Mesenteric fat pad (tissue), 1 donor: ENCODE results near the gene CYB5R3. TPM values are rescaled to one million over a fixed set of nuclear protein-coding genes. Genes with fewer than 3 reads are reported as not detected.
"Not testable (repeated sequence)": the region's sequence is repeated elsewhere in the genome, so short reads cannot be mapped to it uniquely, and the experiment has no call there.

ENCODE experiments used
- DNase-seq: peaks from one replicate; pipeline ENCODE4 v3.0.0-alpha.2; 2020; ENCODE audit warnings: low spot score
- total RNA-seq: library from RNA; stranded (reverse); fragmentation: NEBNext Ultra II Directional; extraction: Animal tissue kit (Norgen Biotek cat#: 25700); gene quantifications from one replicate; pipeline ENCODE4 v1.2.1, GENCODE V29; 2021
- donor health status: DM: yes; HTN: yes; CAD: no.

The CYB5R3 gene
- total RNA-seq, 1 donor from 2014 or later: 490 TPM

DNA sequence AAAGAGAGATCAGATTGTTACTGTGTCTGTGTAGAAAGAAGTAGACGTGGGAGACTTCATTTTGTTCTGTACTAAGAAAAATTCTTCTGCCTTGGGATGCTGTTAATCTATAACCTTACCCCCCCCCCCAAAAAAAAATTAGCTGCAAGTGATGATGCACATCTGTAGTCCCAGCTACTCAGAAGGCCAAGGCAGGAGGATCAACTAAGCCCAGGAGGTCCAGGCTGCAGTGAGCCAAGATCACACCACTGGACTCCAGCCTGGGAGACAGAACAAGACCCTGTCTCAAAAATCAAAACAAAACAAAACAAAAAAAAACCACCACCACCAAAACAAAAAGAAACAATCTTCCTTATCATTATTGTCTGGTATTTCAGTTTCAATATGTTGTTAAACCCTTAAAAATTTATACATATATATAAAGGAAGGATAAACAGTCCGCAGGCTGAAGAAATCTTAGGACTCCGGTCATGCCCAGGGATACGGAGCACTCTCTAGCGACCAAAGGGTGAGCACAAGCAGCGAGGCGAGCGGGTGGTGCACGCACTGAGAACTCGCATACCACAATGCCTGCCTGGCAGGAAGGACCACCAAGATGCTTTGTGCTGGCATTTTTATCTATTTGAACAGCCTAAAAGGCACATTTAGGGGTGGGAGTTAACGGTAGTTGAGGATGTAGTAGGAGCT lies 40.9 kb downstream of the CYB5R3 start:
- no peak for DNase-seq

DNA sequence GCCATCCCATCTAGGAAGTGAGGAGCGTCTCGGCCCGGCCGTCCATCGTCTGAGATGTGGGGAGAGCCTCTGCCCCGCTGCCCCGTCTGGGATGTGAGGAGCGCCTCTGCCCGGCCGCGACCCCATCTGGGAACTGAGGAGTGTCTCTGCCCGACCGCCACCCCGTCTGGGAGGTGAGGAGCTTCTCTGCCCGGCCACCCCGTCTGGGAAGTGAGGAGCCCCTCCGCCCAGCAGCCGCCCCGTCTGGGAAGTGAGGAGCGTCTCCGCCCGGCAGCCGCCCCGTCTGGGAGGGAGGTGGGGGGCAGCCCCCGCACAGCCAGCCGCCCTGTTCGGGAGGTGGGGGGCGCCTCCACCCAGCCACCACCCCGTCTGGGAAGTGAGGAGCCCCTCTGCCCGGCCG lies 41.6 kb downstream of the CYB5R3 start:
- not testable (repeated sequence) for DNase-seq

DNA sequence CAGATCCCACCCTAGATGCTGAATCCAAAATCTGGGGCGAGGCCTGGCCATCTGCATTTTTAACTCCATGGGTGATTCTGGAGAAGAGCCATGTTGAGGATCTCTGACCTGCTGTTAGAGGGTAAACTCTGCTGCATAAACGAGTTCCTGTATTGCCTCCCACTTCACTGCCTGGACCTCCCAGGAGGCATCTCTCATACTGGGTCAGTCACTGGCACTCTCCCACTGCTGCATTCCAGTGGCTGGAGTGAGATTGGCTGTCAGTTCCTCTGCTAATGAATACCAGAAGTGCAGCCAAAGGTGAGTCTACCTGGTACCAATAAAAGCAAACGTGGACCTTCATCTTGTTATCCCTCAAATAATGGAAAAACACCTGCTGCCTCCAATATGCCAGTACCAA lies 44.8 kb downstream of the CYB5R3 start:
- DNase-seq: no peak

- no peak for DNase-seq
Observed at GRCh38 chr22:42603427-42603826, 45.8 kb downstream of the CYB5R3 start.

- DNase-seq: no peak
Observed at GRCh38 chr22:42602470-42602869, 46.7 kb downstream of the CYB5R3 start.

DNA sequence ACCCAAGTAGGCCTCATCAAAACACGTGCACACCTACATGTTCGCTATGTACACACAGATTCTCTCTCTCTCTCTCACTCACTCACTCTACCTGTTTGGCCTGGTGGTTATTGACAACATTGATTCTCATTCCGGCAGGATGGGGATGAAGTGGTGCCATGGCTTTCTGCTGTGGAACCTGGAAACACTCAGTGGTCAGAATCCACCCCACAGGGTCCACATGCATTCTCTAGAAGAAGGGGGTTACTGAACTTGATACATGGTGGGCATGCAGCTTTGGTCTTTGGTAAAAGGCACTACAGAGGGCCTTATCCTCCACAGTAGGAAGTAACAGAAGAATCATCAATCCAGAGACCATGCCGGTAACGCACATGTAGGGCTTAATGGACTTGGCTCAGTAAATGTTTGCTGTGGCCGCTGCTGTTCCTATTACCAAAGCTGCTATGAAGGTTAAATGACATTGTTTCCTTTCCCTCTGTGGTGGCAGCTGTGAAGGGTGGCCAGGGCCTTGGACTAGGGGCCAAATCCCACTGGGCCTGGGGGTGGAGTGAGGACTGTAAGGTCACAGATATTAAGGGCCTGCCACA lies 47.2 kb downstream of the CYB5R3 start:
- DNase-seq: no peak

DNA sequence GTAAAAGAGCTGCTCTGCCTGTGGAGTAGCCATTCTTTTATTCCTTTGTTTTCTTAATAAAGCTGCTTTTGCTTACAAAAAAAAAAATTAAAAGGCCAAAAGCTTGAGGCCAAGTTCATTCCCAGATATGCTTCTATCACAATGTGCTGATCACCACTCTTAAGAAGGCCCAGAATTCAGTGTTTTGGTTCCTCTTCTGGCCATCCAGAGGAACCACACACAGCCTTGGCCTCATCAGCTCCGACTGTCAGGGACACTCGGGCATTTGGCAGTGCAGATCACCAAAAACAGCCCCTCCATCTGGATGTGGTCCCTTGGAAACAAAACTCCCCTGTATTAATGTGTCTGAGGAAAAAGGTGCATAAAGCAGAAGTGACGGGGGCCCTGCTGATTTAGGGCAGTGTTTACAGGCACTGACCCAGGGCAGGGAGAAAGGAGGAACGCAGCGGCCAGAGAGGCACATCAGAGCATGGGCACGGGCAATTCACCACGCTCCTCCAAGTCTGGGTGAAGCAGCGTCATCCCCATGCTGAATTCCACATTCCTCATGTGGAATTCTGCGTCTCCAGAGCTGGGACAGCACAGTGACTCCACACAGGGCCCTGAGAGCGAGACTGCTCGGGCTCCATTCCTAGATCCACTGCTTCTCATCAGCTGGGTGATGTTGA lies 52.2 kb downstream of the CYB5R3 start:
- DNase-seq: no peak

GRCh38 chr22:42596336-42596735 lies 52.9 kb downstream of the CYB5R3 start:
- DNase-seq: no peak

DNA sequence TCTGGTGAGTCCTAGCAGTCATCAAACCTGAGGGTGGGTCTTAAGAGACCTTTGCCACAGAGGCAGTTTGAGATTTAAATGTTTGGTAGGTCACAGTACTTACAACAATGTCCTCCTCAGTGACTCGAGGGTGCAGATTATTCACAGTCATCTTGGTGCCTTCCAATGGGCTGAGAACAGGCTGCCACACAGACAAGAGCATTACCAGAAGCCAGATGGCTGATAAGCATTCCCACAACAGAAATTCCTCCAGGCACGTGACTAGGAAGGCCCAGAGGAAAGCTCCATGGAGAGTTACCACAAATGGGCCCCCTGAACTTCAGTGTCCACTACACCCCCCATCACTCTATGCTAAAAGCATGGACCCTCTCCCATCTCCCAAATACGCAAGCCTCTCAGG lies 53.8 kb downstream of the CYB5R3 start:
- no peak for DNase-seq

- no peak for DNase-seq
Observed at GRCh38 chr22:42591987-42592386, 57.2 kb downstream of the CYB5R3 start.

DNA sequence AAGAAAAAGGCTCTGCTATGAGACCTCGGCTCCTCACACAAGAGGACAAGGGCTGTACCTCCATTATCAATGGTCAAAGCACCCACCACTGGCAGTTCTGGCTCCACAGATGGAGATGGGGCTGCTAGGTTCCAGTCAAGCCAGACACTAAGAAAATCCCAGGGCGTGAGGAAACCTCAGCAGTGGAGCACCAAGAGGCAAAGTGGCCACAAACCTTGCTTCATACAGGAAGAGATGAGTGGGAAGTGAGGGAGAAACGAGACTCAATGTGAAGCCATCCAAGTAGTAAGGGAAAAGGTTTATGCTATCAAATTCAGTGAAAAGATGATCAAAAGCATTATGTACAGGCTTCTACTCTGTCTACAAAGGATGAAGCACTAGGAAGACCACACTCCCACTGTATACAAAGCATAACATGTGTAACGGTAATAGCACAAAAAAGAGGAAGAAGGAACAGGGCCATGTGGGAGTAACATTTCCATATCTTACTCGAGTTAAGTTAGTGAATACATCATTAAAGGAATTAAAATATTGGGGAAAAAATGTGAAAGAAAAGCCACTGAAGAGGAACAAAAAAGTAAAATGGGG lies 61.5 kb downstream of the CYB5R3 start:
- no peak for DNase-seq

DNA sequence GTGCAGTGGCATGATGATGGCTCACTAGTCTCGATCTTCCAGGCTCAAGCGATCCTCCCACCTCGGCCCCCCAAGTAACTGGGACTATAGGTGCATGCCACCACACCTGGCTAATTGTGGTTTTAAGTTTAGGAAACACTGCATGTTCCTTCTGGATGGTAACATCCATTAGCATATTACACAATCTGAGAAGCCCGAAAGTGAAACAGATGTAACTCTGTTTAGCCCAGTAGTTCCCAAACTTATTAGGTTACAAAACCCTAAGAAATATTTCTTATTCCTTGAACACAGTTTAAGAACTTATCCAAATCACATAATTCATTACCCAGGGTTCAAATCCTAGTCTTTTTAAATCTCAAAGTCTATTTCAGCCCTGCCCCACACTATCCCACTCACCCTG lies 62.8 kb downstream of the CYB5R3 start:
- no peak for DNase-seq

DNA sequence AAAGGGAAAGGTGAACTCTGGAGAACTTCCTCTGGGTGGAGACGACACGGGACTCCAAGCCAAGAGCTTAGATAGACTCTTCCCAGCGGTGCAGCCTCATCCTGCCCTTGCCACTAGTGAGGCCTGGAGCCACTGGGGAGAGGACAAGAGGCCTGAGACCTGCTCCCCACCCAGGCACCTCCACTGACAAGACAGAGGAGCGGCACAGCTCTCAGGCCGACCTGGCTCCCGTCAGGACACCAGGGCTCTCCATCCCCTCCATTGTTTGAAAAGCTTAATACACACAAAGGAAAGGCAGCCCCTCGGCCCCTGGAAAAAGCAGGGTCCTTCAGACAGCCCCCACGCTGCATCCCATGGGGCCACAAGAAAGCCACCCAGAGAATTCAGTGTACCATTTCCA lies 64.1 kb downstream of the CYB5R3 start:
- DNase-seq: no peak

- no peak for DNase-seq
Observed at GRCh38 chr22:42584364-42584940, 64.7 kb downstream of the CYB5R3 start.

DNA sequence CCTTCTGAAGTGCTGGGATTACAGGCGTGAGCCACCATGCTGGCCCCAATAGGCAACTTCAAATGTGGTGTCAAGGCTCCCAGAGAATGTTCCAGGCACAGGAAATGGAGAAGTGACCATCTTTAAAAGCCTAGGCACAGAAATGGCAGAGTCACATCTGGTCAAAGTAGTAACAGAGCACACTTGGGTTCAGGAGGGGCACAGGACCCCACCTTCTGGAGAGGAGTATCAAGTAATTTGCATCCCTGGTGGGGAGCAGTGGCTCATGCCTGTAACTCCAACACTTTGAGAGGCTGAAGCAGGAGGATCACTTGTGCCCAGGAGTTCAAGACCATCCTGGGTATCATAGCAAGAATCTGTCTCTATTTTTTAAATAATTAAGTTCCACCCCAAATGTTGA lies 66.2 kb downstream of the CYB5R3 start:
- no peak for DNase-seq

- no peak for DNase-seq
Observed at GRCh38 chr22:42581762-42582716, 67.2 kb downstream of the CYB5R3 start.

DNA sequence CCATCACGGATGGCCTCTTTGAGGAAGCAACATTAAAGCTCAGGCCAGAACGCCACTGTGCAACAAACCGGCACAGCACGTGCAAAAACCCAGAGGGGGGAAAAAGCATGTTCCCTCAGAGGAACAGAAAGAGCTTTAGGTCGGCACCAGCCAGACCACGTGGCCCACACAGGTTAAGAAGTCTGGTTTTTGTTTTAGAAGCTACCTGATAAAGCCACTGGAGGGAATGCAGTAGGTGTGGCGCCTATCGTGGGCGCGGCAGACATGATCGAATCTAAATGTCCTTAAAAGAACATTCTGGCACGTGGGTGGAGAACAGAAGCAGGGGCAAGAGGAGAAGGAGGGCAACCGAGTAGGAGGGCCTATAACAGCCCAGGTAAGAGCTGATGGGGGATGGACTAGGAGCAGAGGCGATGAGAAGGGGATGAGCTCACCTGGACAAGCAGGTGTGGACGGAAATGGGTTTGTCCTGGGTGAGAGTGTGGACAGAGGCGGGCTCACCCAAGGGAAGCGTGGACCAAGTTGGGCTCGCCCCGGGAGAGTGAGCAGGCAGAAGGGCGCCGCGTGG lies 67.9 kb downstream of the CYB5R3 start:
- DNase-seq: not testable (repeated sequence)

GRCh38 chr22:42580040-42580439 lies 69.2 kb downstream of the CYB5R3 start:
- DNase-seq: not testable (repeated sequence)

DNA sequence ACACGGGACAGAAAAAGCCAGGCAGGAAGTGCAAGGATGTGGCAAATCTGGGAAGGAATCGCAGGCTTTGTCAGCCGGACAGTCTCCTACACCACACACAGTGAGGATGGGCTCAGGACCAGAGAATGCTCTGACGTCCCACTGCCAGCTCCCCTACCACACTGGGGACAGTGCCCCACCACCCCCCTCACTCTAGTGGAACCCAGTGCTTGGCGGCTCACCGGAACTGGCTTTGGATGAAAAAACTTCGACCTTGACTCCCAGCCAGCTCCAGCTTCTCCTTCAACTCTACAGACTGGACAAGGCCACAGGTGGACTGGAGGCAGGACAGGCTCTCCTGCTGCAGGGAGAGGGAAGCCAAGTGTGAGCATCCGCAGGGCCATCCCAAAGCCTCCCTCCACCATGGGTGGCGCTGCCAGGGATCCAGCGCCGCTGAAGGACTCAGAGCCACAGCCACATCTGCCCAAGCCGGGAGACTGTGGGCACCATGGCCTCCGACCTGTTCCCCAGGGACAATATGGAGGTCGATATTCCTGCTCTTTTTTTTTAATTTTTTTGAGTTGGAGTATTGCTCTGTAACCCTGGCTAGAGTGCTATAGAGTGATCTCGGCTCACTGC lies 71.5 kb downstream of the CYB5R3 start:
- DNase-seq: no peak

DNA sequence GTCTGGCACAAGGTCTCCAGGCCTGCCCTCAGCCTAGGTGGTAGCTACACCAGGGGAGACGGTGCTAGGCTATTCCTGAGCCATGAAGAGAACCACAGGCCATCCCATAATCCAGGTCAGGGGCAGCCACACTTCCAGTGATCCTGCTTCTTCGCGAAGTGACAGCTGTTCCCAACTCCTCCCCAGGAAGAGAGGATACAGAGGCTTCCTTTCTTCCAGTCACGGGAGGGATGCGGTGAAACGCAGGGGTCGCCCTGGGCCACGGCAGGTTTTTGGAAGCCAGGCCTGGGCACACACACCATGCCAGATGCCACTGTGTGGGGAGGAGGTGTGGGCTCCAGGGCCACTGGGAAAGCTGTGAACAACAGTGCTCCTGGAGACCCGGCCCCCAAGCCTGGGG lies 72.1 kb downstream of the CYB5R3 start:
- not testable (repeated sequence) for DNase-seq
